A549 (cell line): ENCODE measurements around the gene HOXB5. TPM values are rescaled to one million over a fixed set of nuclear protein-coding genes. Genes with fewer than 3 reads are reported as not detected.

Experiments used
- ATAC-seq, 2 experiments: fragments of 200-7000 bp in 1 of 2; fragments of >200 bp in 1 of 2; cut with Nextera tagmentation in 1 of 2; cut with Tn5 transposase in 1 of 2; 3 replicates each; pipeline versions ENCODE4 v1.8.0 to v1.9.1; 2018 to 2020; ENCODE audit warnings: mild to moderate bottlenecking in 1 of 2, moderate library complexity in 1 of 2
- CTCF ChIA-PET: fragments of 300-600 bp; sonication (Branson Sonifier 250); formaldehyde crosslinking; extraction: SDS; loops from one replicate; lab custom pipeline; 2021; ENCODE audit warnings: antibody characterized with exemption, inconsistent platforms; lab: Yijun Ruan, JAX
- POLR2A ChIA-PET: fragments of 350-600 bp; formaldehyde crosslinking; extraction: SDS; loops from one replicate; lab custom pipeline; 2021; ENCODE audit warnings: antibody characterized with exemption, inconsistent platforms; lab: Yijun Ruan, JAX
- DNase-seq, 2 experiments: peaks; one replicate each; pipeline versions ENCODE4 v3.0.0 to v3.0.0-alpha.2; 2011 to 2016; ENCODE audit warnings: low read depth in 1 of 2, low spot score in 1 of 2
- FAIRE-seq: peaks from 2 replicates; lab custom pipeline; 2011; peaks lifted over from hg19 to GRCh38; lab: Jason Lieb, UNC
- H3K27ac ChIP-seq, 2 experiments: fragments of >200 bp; sonication (Bioruptor Twin); formaldehyde crosslinking; 3 replicates each; pipeline ENCODE4 v1.5.1; 2016 to 2017
- H3K4me1 ChIP-seq: fragments of >200 bp; sonication (Bioruptor Twin); formaldehyde crosslinking; 3 replicates; pipeline ENCODE4 v1.6.1; 2016
- H3K4me2 ChIP-seq: fragments of >200 bp; sonication (Bioruptor Twin); formaldehyde crosslinking; 3 replicates; pipeline ENCODE4 v1.6.1; 2016
- H3K4me3 ChIP-seq: fragments of >200 bp; sonication (Bioruptor Twin); formaldehyde crosslinking; 3 replicates; pipeline ENCODE4 v1.5.1; 2016
- H3K9me3 ChIP-seq: fragments of >200 bp; sonication (Bioruptor Twin); formaldehyde crosslinking; 3 replicates; pipeline ENCODE4 v1.6.1; 2016
- BHLHE40 ChIP-seq: IDR thresholded peaks from 2 replicates; pipeline ENCODE4 v1.6.1; 2012; ENCODE audit warnings: low read depth, low read length, inconsistent platforms
- CBX2 ChIP-seq: fragments of 200-600 bp; sonication (generic); IDR thresholded peaks from 2 replicates; pipeline ENCODE4 v1.6.1; 2016; ENCODE audit warnings: low read depth, mild to moderate bottlenecking, borderline replicate concordance
- CBX8 ChIP-seq: fragments of 200-600 bp; sonication (generic); IDR thresholded peaks from 2 replicates; pipeline ENCODE4 v1.6.1; 2016
- CHD4 ChIP-seq: fragments of 200-600 bp; sonication (generic); IDR thresholded peaks from 2 replicates; pipeline ENCODE4 v1.6.1; 2016; ENCODE audit warnings: antibody characterized with exemption, mild to moderate bottlenecking, borderline replicate concordance
- E2F6 ChIP-seq: IDR thresholded peaks from 2 replicates; pipeline ENCODE4 v1.6.1; 2012; ENCODE audit warnings: low read depth, borderline replicate concordance
- EP300 ChIP-seq, 2 experiments: fragments of >200 bp; sonication (Bioruptor Twin); formaldehyde crosslinking; IDR thresholded peaks; 2 replicates in 1 of 2; 3 replicates in 1 of 2; pipeline ENCODE4 v1.6.1; 2016 to 2017
- ESRRA ChIP-seq: fragments of 150-350 bp; IDR thresholded peaks from 2 replicates; pipeline ENCODE4 v1.6.1; 2014; ENCODE audit warnings: mild to moderate bottlenecking, low read length, borderline replicate concordance
- HDAC2 ChIP-seq: fragments of 200-600 bp; sonication (generic); IDR thresholded peaks from 2 replicates; pipeline ENCODE4 v1.6.1; 2016
- HMGXB4 ChIP-seq: fragments of 250-450 bp; sonication (Bioruptor Pico); IDR thresholded peaks from 2 replicates; pipeline ENCODE4 v1.5.0; 2021; ENCODE audit warnings: mild to moderate bottlenecking, moderate library complexity, borderline replicate concordance
- HOXB5 ChIP-seq: fragments of 250-450 bp; sonication (Bioruptor Pico); IDR thresholded peaks from 2 replicates; pipeline ENCODE4 v1.5.0; 2020; ENCODE audit warnings: mild to moderate bottlenecking, moderate library complexity
- KDM1A ChIP-seq: fragments of 200-600 bp; sonication (generic); IDR thresholded peaks from 2 replicates; pipeline ENCODE4 v1.6.1; 2016; ENCODE audit warnings: low read depth, mild to moderate bottlenecking
- KDM5A ChIP-seq: fragments of 200-600 bp; sonication (generic); IDR thresholded peaks from 2 replicates; pipeline ENCODE4 v1.6.1; 2016; ENCODE audit warnings: antibody characterized with exemption, mild to moderate bottlenecking
- MAFK ChIP-seq: fragments of 450-650 bp; IDR thresholded peaks from 2 replicates; pipeline ENCODE4 v1.6.1; 2014; ENCODE audit not compliant: partially characterized antibody
- MAX ChIP-seq: IDR thresholded peaks from 2 replicates; pipeline ENCODE4 v1.6.1; 2012
- MAZ ChIP-seq: fragments of 150-350 bp; IDR thresholded peaks from 2 replicates; pipeline ENCODE4 v1.6.1; 2014; ENCODE audit warnings: antibody characterized with exemption, low read depth, low read length, borderline replicate concordance
- NFE2L2 ChIP-seq: fragments of 150-350 bp; conservative IDR thresholded peaks from 2 replicates; pipeline ENCODE4 v1.6.1; 2014; ENCODE audit warnings: low read length
- NPAS2 ChIP-seq: fragments of 250-450 bp; sonication (Bioruptor Pico); IDR thresholded peaks from 2 replicates; pipeline ENCODE4 v1.8.0; 2022; ENCODE audit warnings: mild to moderate bottlenecking, moderate library complexity, borderline replicate concordance
- PHF8 ChIP-seq: fragments of 200-600 bp; sonication (generic); IDR thresholded peaks from 2 replicates; pipeline ENCODE4 v1.6.1; 2016; ENCODE audit warnings: low read depth, mild to moderate bottlenecking, antibody characterized with exemption, moderate library complexity, borderline replicate concordance
- RAD21 ChIP-seq, 2 experiments: fragments of >200 bp in 1 of 2; sonication (Bioruptor Twin) in 1 of 2; formaldehyde crosslinking in 1 of 2; IDR thresholded peaks in 1 of 2; conservative IDR thresholded peaks in 1 of 2; 2 replicates in 1 of 2; 3 replicates in 1 of 2; pipeline ENCODE4 v1.6.1; 2012 to 2018; ENCODE audit warnings: inconsistent platforms in 1 of 2
- RARB ChIP-seq: fragments of 250-450 bp; sonication (Bioruptor Pico); IDR thresholded peaks from 2 replicates; pipeline ENCODE4 v1.8.0; 2021; ENCODE audit warnings: mild to moderate bottlenecking, moderate library complexity
- RFX5 ChIP-seq: fragments of 450-650 bp; IDR thresholded peaks from 2 replicates; pipeline ENCODE4 v1.7.1; 2014; ENCODE audit warnings: antibody characterized with exemption, mild to moderate bottlenecking, moderate library complexity
- SMC3 ChIP-seq: fragments of >200 bp; sonication (Bioruptor Twin); formaldehyde crosslinking; IDR thresholded peaks from 3 replicates; pipeline ENCODE4 v1.6.1; 2018; ENCODE audit warnings: inconsistent platforms
- SREBF2 ChIP-seq: fragments of 450-650 bp; IDR thresholded peaks from 2 replicates; pipeline ENCODE4 v1.6.1; 2014; ENCODE audit warnings: mild to moderate bottlenecking, moderate library complexity
- TP53 ChIP-seq: fragments of 250-450 bp; sonication (Bioruptor Pico); IDR thresholded peaks from 2 replicates; pipeline ENCODE4 v1.5.0; 2021; ENCODE audit warnings: mild to moderate bottlenecking, moderate library complexity
- ZNF302 ChIP-seq: fragments of 250-450 bp; sonication (Bioruptor Pico); IDR thresholded peaks from 2 replicates; pipeline ENCODE4 v1.9.0; 2021; ENCODE audit warnings: inconsistent platforms, mild to moderate bottlenecking, moderate library complexity
- ZSCAN20 ChIP-seq: fragments of 250-450 bp; sonication (Bioruptor Pico); IDR thresholded peaks from 2 replicates; pipeline ENCODE4 v1.8.0; 2022; ENCODE audit warnings: mild to moderate bottlenecking, moderate library complexity
- WGBS: methylation state at CpG from one replicate; pipeline ENCODE4 v1.1.6; 2017; ENCODE audit errors: missing lambda C conversion rate; 5-methylcytosine and 5-hydroxymethylcytosine counted together
- polyA plus RNA-seq, 4 experiments: library from polyadenylated mRNA; depleted of rRNA in 3 of 4; stranded (reverse); fragments of >200 nt; fragmentation: RNase III in 1 of 4; extraction: RNeasy Plus Mini Kit Qiagen cat#74134 plus additional on column Dnase treatment in 1 of 4; gene quantifications; 2 replicates in 3 of 4; 3 replicates in 1 of 4; pipeline ENCODE4 v1.2.3, GENCODE V29; 2011 to 2017
- TF ChIP-seq, protein P1 (sequence below): fragments of 450-650 bp; IDR thresholded peaks from 2 replicates; pipeline ENCODE4 v1.6.1; 2014; ENCODE audit warnings: antibody characterized with exemption
- TF ChIP-seq, protein P2 (sequence below): fragments of 250-450 bp; sonication (Bioruptor Pico); IDR thresholded peaks from 2 replicates; pipeline ENCODE4 v1.5.0; 2020; ENCODE audit warnings: low read depth, mild to moderate bottlenecking, moderate library complexity
- TF ChIP-seq, protein P3 (sequence below): fragments of 150-350 bp; IDR thresholded peaks from 2 replicates; pipeline ENCODE4 v1.6.1; 2014; ENCODE audit warnings: low read depth, mild to moderate bottlenecking, low read length

The HOXB5 gene
- polyA plus RNA-seq, 2 of the 4 experiments (the other 2 are of a cell fraction): 2.5 to 3.0 TPM

DNA sequence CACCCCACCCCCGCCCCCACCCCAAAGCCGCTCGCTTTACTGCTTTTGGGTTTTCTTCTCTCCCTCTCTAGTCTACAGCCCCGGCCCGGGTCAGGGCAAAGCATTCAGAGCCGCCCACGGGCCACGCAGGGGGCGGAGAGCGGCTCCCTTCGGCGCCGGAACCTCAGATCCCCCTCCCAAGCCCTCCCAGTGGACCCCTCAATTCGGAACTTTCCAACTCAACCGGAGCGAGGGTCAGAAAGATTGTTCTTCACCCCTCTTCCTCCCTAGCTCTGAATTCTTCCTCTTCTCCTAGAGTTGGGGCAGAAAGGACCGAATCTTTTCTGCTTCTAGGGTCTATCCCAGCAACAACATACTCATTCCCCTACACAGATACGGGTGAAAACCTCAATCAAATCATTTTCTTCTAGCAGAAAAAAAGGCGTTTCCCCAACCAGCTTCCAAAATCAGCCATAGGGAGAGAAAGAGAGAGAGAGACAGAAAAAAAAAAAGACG lies 49.7 kb downstream of the HOXB5 start:
- peak; percentile 55 to 58 for ATAC-seq
- CTCF ChIA-PET: interaction anchor here (0.7 to 1.6 kb wide), 2 partner anchors 193 to 208 kb away, joined by 3 read pairs; no protein-coding TSS in a partner anchor

GRCh38 chr17:48543107-48543853 lies 50.3 kb downstream of the HOXB5 start:
- peak; percentile 89 to 92 for ATAC-seq
- CTCF ChIA-PET: interaction anchor here (0.8 to 1.6 kb wide), 2 partner anchors 51 to 193 kb away, joined by 3 read pairs; no protein-coding TSS in a partner anchor
- FAIRE-seq: no peak
- H3K9me3 ChIP-seq: no peaks in the 10 kb centered on the region
- H3K27ac ChIP-seq: peak overlapping the region; percentile 70 to 89
- H3K4me3 ChIP-seq: peak overlapping the region; percentile 44
- H3K4me1 ChIP-seq: peaks cover 15% of the 10 kb centered on the region; the same call in 2 of the 3 replicates
- WGBS: 40% methylated on average over 65 of the region's 72 CpGs
- peak; percentile 75 to 79 for DNase-seq
- POLR2A ChIA-PET: interaction anchor here (2.1 kb wide), 1 partner anchor 12 kb away, joined by 10 read pairs; no protein-coding TSS in a partner anchor
- peak overlapping the region; percentile 76 for H3K4me2 ChIP-seq
- TF ChIP-seq RFX5: no peak
- no peak for TF ChIP-seq NPAS2
- no peak for TF ChIP-seq TP53 (CRISPR knock-in tag)
- TF ChIP-seq MAZ: no peak
- TF ChIP-seq E2F6: no peak
- TF ChIP-seq, protein P1, sequence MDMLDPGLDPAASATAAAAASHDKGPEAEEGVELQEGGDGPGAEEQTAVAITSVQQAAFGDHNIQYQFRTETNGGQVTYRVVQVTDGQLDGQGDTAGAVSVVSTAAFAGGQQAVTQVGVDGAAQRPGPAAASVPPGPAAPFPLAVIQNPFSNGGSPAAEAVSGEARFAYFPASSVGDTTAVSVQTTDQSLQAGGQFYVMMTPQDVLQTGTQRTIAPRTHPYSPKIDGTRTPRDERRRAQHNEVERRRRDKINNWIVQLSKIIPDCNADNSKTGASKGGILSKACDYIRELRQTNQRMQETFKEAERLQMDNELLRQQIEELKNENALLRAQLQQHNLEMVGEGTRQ: no peak
- no peak for TF ChIP-seq CBX8
- TF ChIP-seq KDM1A: no peak
- TF ChIP-seq BHLHE40: no peak
- no peak for TF ChIP-seq ZSCAN20 (CRISPR knock-in tag)
- no peak for TF ChIP-seq MAFK
- no peak for TF ChIP-seq ESRRA
- TF ChIP-seq ZNF302 (CRISPR knock-in tag): no peak
- TF ChIP-seq NFE2L2: no peak
- TF ChIP-seq, protein P2, sequence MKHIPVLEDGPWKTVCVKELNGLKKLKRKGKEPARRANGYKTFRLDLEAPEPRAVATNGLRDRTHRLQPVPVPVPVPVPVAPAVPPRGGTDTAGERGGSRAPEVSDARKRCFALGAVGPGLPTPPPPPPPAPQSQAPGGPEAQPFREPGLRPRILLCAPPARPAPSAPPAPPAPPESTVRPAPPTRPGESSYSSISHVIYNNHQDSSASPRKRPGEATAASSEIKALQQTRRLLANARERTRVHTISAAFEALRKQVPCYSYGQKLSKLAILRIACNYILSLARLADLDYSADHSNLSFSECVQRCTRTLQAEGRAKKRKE (CRISPR knock-in tag): no peak
- no peak for TF ChIP-seq SREBF2
- no peak for TF ChIP-seq HMGXB4 (CRISPR knock-in tag)
- TF ChIP-seq PHF8: 0 out of 2 replicates have a peak, but pooled peaks have one; percentile 40
- TF ChIP-seq, protein P3, sequence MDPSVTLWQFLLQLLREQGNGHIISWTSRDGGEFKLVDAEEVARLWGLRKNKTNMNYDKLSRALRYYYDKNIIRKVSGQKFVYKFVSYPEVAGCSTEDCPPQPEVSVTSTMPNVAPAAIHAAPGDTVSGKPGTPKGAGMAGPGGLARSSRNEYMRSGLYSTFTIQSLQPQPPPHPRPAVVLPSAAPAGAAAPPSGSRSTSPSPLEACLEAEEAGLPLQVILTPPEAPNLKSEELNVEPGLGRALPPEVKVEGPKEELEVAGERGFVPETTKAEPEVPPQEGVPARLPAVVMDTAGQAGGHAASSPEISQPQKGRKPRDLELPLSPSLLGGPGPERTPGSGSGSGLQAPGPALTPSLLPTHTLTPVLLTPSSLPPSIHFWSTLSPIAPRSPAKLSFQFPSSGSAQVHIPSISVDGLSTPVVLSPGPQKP: no peak
- TF ChIP-seq CHD4: no peak
- peak; percentile 64; the same call in 1 of the 2 replicates for TF ChIP-seq MAX
- TF ChIP-seq RAD21 (conservative IDR thresholded peaks at IDR 0.05 in 1 of 2, IDR thresholded peaks at IDR 0.05 in 1 of 2): no peak
- no peak for TF ChIP-seq KDM5A
- no peak for TF ChIP-seq CBX2
- TF ChIP-seq HOXB5 (CRISPR knock-in tag): no peak
- no peak for TF ChIP-seq HDAC2

More for the DNA sequence above, 49.7 kb downstream of the HOXB5 start:
- peak overlapping the region; percentile 44 for H3K4me3 ChIP-seq
- H3K4me1 ChIP-seq: peaks cover 15% of the 10 kb centered on the region; the same call in 2 of the 3 replicates
- H3K27ac ChIP-seq: peak overlapping the region; percentile 70 to 89
- DNase-seq (no peak), FAIRE-seq (no peak)
- peak overlapping the region; percentile 76 for H3K4me2 ChIP-seq
- no peaks in the 10 kb centered on the region for H3K9me3 ChIP-seq
- TF ChIP-seq ESRRA: no peak
- TF ChIP-seq SREBF2: no peak
- TF ChIP-seq, protein P2 (CRISPR knock-in tag): no peak
- TF ChIP-seq EP300 (IDR thresholded peaks at IDR 0.05): no peak
- TF ChIP-seq SMC3: no peak
- TF ChIP-seq RARB (CRISPR knock-in tag): no peak
- 54% methylated on average over 19 of the region's 20 CpGs for WGBS
- POLR2A ChIA-PET: interaction anchor here (2.1 kb wide), 1 partner anchor 11 kb away, joined by 10 read pairs; no protein-coding TSS in a partner anchor
